Neuronal stem cell (in vitro differentiated cells): Measurements from ENCODE around the gene CYP27A1.

Experiments used
- DNase-seq: peaks from one replicate; pipeline ENCODE4 v3.0.0-alpha.2; 2013; ENCODE audit warnings: low spot score
- H2AFZ ChIP-seq: one replicate; pipeline ENCODE4 v1.6.1; 2013; ENCODE audit warnings: mild to moderate bottlenecking, low read length, inconsistent platforms
- H2AK5ac ChIP-seq: 2 replicates; pipeline ENCODE4 v1.6.1; 2013; ENCODE audit warnings: low read depth, mild to moderate bottlenecking, inconsistent platforms, low read length, moderate library complexity, mixed read lengths
- H2BK120ac ChIP-seq: 2 replicates; pipeline ENCODE4 v1.6.1; 2013; ENCODE audit warnings: low read depth, mild to moderate bottlenecking, inconsistent platforms, low read length, moderate library complexity, mixed read lengths
- H2BK12ac ChIP-seq: one replicate; pipeline ENCODE4 v1.6.1; 2013; ENCODE audit warnings: low read length, inconsistent platforms
- H2BK15ac ChIP-seq: 2 replicates; pipeline ENCODE4 v1.6.1; 2013; ENCODE audit warnings: mild to moderate bottlenecking, low read length, inconsistent platforms, mixed read lengths
- H2BK5ac ChIP-seq: one replicate; pipeline ENCODE4 v1.6.1; 2013; ENCODE audit warnings: inconsistent platforms, mild to moderate bottlenecking, low read length, moderate library complexity
- H3K14ac ChIP-seq: one replicate; pipeline ENCODE4 v1.6.1; 2013; ENCODE audit warnings: low read length, inconsistent platforms
- H3K18ac ChIP-seq: 2 replicates; pipeline ENCODE4 v1.6.1; 2013; ENCODE audit warnings: low read length, inconsistent platforms
- H3K23ac ChIP-seq: 2 replicates; pipeline ENCODE4 v1.6.1; 2013; ENCODE audit warnings: low read depth, mild to moderate bottlenecking, mixed read lengths, low read length, inconsistent platforms; ENCODE audit not compliant: poor library complexity
- H3K27ac ChIP-seq: replicated peaks from 3 replicates; pipeline ENCODE4 v1.5.1; 2013; ENCODE audit warnings: low read length, inconsistent platforms
- H3K27me3 ChIP-seq, 3 experiments: 2 replicates each; pipeline ENCODE4 v1.6.1; 2013; ENCODE audit warnings: low read length in 3 of 3, mild to moderate bottlenecking in 2 of 3, inconsistent platforms in 1 of 3, low read depth in 1 of 3, mixed read lengths in 1 of 3, moderate library complexity in 1 of 3; ENCODE audit not compliant: control insufficient read depth in 3 of 3, insufficient read depth in 3 of 3
- H3K36me3 ChIP-seq, 2 donors: replicated peaks in 1 of 2; 2 replicates each; pipeline ENCODE4 v1.6.1; 2013; ENCODE audit warnings: low read length in 2 of 2; ENCODE audit not compliant: control insufficient read depth in 2 of 2, insufficient read depth in 2 of 2
- H3K4ac ChIP-seq: 2 replicates; pipeline ENCODE4 v1.6.1; 2013; ENCODE audit warnings: inconsistent platforms, mild to moderate bottlenecking, low read length, moderate library complexity
- H3K4me1 ChIP-seq, 2 donors: 1 replicate in 1 of 2; 2 replicates in 1 of 2; pipeline ENCODE4 v1.6.1; 2013; ENCODE audit warnings: low read length in 2 of 2, low read depth in 1 of 2; ENCODE audit not compliant: control insufficient read depth in 2 of 2, insufficient read depth in 1 of 2
- H3K4me2 ChIP-seq: one replicate; pipeline ENCODE4 v1.6.1; 2013; ENCODE audit warnings: mild to moderate bottlenecking, low read length, inconsistent platforms; ENCODE audit not compliant: insufficient read depth, poor library complexity, severe bottlenecking
- H3K4me3 ChIP-seq, 2 donors: 2 replicates each; pipeline ENCODE4 v1.5.1; 2013; ENCODE audit warnings: low read length in 2 of 2, mild to moderate bottlenecking in 2 of 2, inconsistent platforms in 1 of 2, moderate library complexity in 1 of 2
- H3K79me1 ChIP-seq: one replicate; pipeline ENCODE4 v1.6.1; 2013; ENCODE audit warnings: low read depth, mild to moderate bottlenecking, inconsistent platforms, low read length, moderate library complexity
- H3K9ac ChIP-seq: one replicate; pipeline ENCODE4 v1.6.1; 2013; ENCODE audit warnings: mild to moderate bottlenecking, low read depth, low read length, inconsistent platforms; ENCODE audit not compliant: poor library complexity
- H3K9me3 ChIP-seq, 2 donors: replicated peaks in 1 of 2; 2 replicates each; pipeline versions ENCODE3 to v1.6.1; 2013; ENCODE audit warnings: low read length in 2 of 2, mild to moderate bottlenecking in 2 of 2, inconsistent platforms in 1 of 2, low read depth in 1 of 2, mixed read lengths in 1 of 2, moderate library complexity in 1 of 2; ENCODE audit not compliant: control insufficient read depth in 2 of 2, insufficient read depth in 1 of 2
- H4K8ac ChIP-seq: one replicate; pipeline ENCODE4 v1.6.1; 2013; ENCODE audit warnings: low read depth, mild to moderate bottlenecking, inconsistent platforms, low read length, moderate library complexity
- H4K91ac ChIP-seq: one replicate; pipeline ENCODE4 v1.6.1; 2013; ENCODE audit warnings: low read length, low read depth, mild to moderate bottlenecking, inconsistent platforms; ENCODE audit not compliant: poor library complexity
- WGBS, 2 donors: extraction: QIAGEN DNeasy Blood & Tissue Kit; methylation state at CpG; one replicate each; pipeline ENCODE4 v1.1.7; 2013; ENCODE audit warnings: missing lambda C conversion rate in 2 of 2, mixed read lengths in 1 of 2; ENCODE audit not compliant: insufficient read length in 2 of 2, insufficient replicate concordance in 1 of 2; ENCODE audit errors: extremely low coverage in 2 of 2; 5-methylcytosine and 5-hydroxymethylcytosine counted together

CYP27A1 gene

DNA sequence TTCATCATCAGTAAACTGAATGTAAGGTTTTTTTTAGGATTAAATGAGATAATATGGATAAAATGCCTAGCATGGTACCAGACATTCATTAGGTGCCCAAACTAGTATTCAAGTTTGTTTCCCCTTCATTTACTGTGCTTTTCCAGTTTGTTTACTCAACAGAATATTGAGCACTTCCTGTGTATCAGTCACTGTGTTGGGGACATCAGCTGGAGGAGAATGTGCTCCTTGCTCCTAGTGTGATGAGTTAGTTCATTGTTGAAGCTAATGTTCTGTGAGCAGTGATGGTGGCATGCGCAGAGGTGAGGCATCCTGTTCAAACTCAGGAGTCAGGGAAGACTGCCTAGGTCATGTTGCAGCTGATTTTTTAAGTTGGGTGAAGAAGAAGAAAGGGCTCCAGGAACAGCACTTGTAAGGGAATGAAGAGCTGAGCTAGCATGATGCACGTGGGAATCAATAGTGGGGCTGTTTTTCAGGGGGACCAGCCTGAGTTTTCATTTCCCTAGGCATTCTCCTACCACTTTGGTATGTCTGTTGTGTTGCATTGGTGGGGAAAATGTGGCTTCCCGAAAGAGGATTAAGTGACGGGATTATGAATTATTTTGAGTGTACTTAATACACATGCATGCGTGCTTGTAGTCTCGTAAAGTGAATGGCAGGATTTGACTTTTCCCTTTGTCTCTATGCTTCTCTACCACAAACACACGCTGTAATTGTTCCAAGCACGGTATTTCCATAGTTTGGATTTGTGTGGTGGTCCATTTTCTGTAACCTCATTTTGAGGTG, 47.6 kb upstream of the CYP27A1 start:
- H2AK5ac ChIP-seq = no peak overlapping the region
- no peak overlapping the region for H4K8ac ChIP-seq
- peaks cover 0 to 2% of the 10 kb centered on the region in 2 donors for H3K9me3 ChIP-seq
- H3K4me2 ChIP-seq = no peak overlapping the region
- WGBS, 2 donors = no CpG with 5 or more reads among the region's 8 CpGs
- H2AFZ ChIP-seq = no peak overlapping the region
- H2BK15ac ChIP-seq = no peak overlapping the region
- no peak overlapping the region for H3K14ac ChIP-seq
- H2BK120ac ChIP-seq = no peak overlapping the region
- H4K91ac ChIP-seq = no peak overlapping the region
- no peak overlapping the region for H2BK5ac ChIP-seq
- no peak overlapping the region for H3K27ac ChIP-seq
- no peak for DNase-seq
- no peak overlapping the region for H3K4me3 ChIP-seq
- H3K36me3 ChIP-seq = peaks cover 23 to 60% of the 10 kb centered on the region in 2 donors
- H3K4me1 ChIP-seq = peaks cover 2 to 3% of the 10 kb centered on the region in 2 donors
- no peak overlapping the region for H3K4ac ChIP-seq
- H3K79me1 ChIP-seq = peaks cover 4% of the 10 kb centered on the region
- H3K23ac ChIP-seq = no peak overlapping the region
- no peak overlapping the region for H3K18ac ChIP-seq
- no peak overlapping the region for H3K9ac ChIP-seq
- H3K27me3 ChIP-seq = no peaks in the 10 kb centered on the region
- H2BK12ac ChIP-seq = no peak overlapping the region

- H2AFZ ChIP-seq = no peak overlapping the region
- no peak overlapping the region for H3K23ac ChIP-seq
- peaks cover 32 to 73% of the 10 kb centered on the region in 2 donors for H3K36me3 ChIP-seq
- H3K27me3 ChIP-seq = no peaks in the 10 kb centered on the region
- no peak overlapping the region for H2BK5ac ChIP-seq
- no peak overlapping the region for H3K4me3 ChIP-seq
- WGBS, 2 donors = no CpG with 5 or more reads among the region's 2 CpGs
- no peak overlapping the region for H4K8ac ChIP-seq
- H3K4me2 ChIP-seq = no peak overlapping the region
- peaks cover under 1 to 2% of the 10 kb centered on the region in 2 donors for H3K4me1 ChIP-seq
- H3K9me3 ChIP-seq = peaks cover 0 to 2% of the 10 kb centered on the region in 2 donors
- H3K14ac ChIP-seq = no peak overlapping the region
- H2BK120ac ChIP-seq = no peak overlapping the region
- H3K18ac ChIP-seq = no peak overlapping the region
- H2BK15ac ChIP-seq = no peak overlapping the region
- H3K4ac ChIP-seq = no peak overlapping the region
- no peak overlapping the region for H4K91ac ChIP-seq
- no peak overlapping the region for H2AK5ac ChIP-seq
- H3K9ac ChIP-seq = no peak overlapping the region
- no peak overlapping the region for H2BK12ac ChIP-seq
- H3K27ac ChIP-seq = no peak overlapping the region
- H3K79me1 ChIP-seq = peaks cover 4% of the 10 kb centered on the region
- DNase-seq = no peak
Measured at GRCh38 chr2:218736531-218736930, 45.4 kb upstream of the CYP27A1 start.

DNA sequence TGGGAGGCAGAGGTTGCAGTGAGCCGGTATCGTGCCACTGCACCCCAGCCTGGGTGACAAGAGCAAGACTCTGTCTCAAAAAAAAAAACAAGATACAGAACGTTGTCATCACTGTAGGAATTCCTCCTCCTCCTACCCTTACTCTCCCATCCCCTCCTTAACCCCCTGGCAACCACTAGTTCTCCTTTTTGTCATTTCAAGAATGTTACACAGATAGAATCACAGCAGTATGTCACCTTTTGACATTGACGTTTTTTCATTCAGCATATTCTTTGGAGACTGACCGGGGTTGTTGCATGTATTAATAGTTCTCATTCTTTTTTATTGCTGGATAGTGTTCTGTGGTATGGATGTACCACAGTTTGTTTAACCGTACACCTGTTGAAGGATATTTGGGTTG, 38.9 kb upstream of the CYP27A1 start:
- Histone ChIP-seq H3K27ac (no peak overlapping the region), H3K4me1 (peaks cover 2 to 7% of the 10 kb centered on the region in 2 donors), H3K9me3 (no peaks in the 10 kb centered on the region), H3K4ac (no peak overlapping the region), H3K9ac (no peak overlapping the region), H3K79me1 (no peaks in the 10 kb centered on the region), H3K4me3 (no peak overlapping the region), H4K8ac (no peak overlapping the region), H3K23ac (no peak overlapping the region), H3K14ac (no peak overlapping the region), H2AFZ (no peak overlapping the region), H3K27me3 (no peaks in the 10 kb centered on the region), H3K4me2 (no peak overlapping the region), H2BK120ac (no peak overlapping the region), H2BK5ac (no peak overlapping the region), H3K36me3 (peaks cover 44 to 97% of the 10 kb centered on the region in 2 donors), H2AK5ac (no peak overlapping the region), H2BK15ac (no peak overlapping the region), H2BK12ac (no peak overlapping the region), H4K91ac (no peak overlapping the region), H3K18ac (no peak overlapping the region)
- no peak for DNase-seq
- no CpG with 5 or more reads among the region's 6 CpGs for WGBS, 2 donors

GRCh38 chr2:218744615-218745014, 37.3 kb upstream of the CYP27A1 start:
- peaks cover 42 to 96% of the 10 kb centered on the region in 2 donors for H3K36me3 ChIP-seq
- 100% methylated on average over 1 of the region's 3 CpGs for WGBS, 2 donors
- no peak overlapping the region for H2AFZ ChIP-seq

More at GRCh38 chr2:218744615-218745014, 37.3 kb upstream of the CYP27A1 start:
- H3K4me1 ChIP-seq = peaks cover 2 to 7% of the 10 kb centered on the region in 2 donors
- H4K91ac ChIP-seq = no peak overlapping the region
- H3K27me3 ChIP-seq = no peaks in the 10 kb centered on the region
- H3K27ac ChIP-seq = no peak overlapping the region
- H3K4ac ChIP-seq = no peak overlapping the region
- H3K4me3 ChIP-seq = no peak overlapping the region
- no peak overlapping the region for H2BK120ac ChIP-seq
- H2AK5ac ChIP-seq = no peak overlapping the region
- no peaks in the 10 kb centered on the region for H3K9me3 ChIP-seq
- no peak overlapping the region for H3K9ac ChIP-seq
- DNase-seq = no peak
- H3K79me1 ChIP-seq = no peaks in the 10 kb centered on the region
- no peak overlapping the region for H3K14ac ChIP-seq
- no peak overlapping the region for H4K8ac ChIP-seq
- H3K18ac ChIP-seq = no peak overlapping the region
- no peak overlapping the region for H2BK5ac ChIP-seq
- no peak overlapping the region for H3K23ac ChIP-seq
- H2BK12ac ChIP-seq = no peak overlapping the region
- H2BK15ac ChIP-seq = no peak overlapping the region
- H3K4me2 ChIP-seq = no peak overlapping the region
